K562 (cell line): ENCODE data around the gene PREX1. TPM values are rescaled to one million over a fixed set of nuclear protein-coding genes. Genes with fewer than 3 reads are reported as not detected.

Experiments
- ATAC-seq: fragments of 200-7000 bp; cut with Tn5 transposase; 3 replicates; pipeline ENCODE4 v1.9.1; 2020; ENCODE audit warnings: moderate library complexity
- BruUV-seq: library from RNA; stranded (reverse); fragments of 400-500 nt; replicated peaks from 2 replicates; lab custom pipeline; 2021; lab: Mats Ljungman, UMichigan
- CTCF ChIA-PET: fragments of 300-600 bp; formaldehyde crosslinking; extraction: SDS; loops from one replicate; lab custom pipeline; 2021; ENCODE audit warnings: low intra/inter-chr PET ratio; lab: Yijun Ruan, JAX
- POLR2A ChIA-PET: fragments of 300-600, 350-650 bp; sonication (Branson Sonifier 250); formaldehyde crosslinking; extraction: SDS; loops from one replicate; lab custom pipeline; 2021; ENCODE audit warnings: antibody characterized with exemption, inconsistent platforms; lab: Yijun Ruan, JAX
- DNase-seq, 4 experiments: peaks; one replicate each; pipeline versions ENCODE4 v3.0.0 to v3.0.0-alpha.2; 2011 to 2018; ENCODE audit warnings: low spot score in 3 of 4, mixed read lengths in 3 of 4; ENCODE audit errors: extremely low read depth in 1 of 4
- FAIRE-seq: peaks from 2 replicates; lab custom pipeline; 2011; peaks lifted over from hg19 to GRCh38; lab: Jason Lieb, UNC
- H2AFZ ChIP-seq: 2 replicates; pipeline ENCODE4 v1.6.0; 2011; ENCODE audit warnings: low read depth, low read length, control low read depth, inconsistent platforms
- H3K27ac ChIP-seq: fragments of 200-600 bp; 3 replicates; pipeline ENCODE4 v1.8.0; 2011; ENCODE audit warnings: low read depth, mild to moderate bottlenecking, control low read depth, inconsistent platforms, low read length, moderate library complexity, mixed read lengths; ENCODE audit errors: extremely low read depth
- H3K27me3 ChIP-seq, 2 experiments: fragments of 300-600 bp in 1 of 2; 2 replicates in 1 of 2; 3 replicates in 1 of 2; pipeline versions ENCODE4 v1.6.0 to v1.8.0; 2011; ENCODE audit warnings: inconsistent platforms in 2 of 2, low read length in 2 of 2, mild to moderate bottlenecking in 1 of 2, mixed read lengths in 1 of 2, moderate library complexity in 1 of 2; ENCODE audit not compliant: control insufficient read depth in 2 of 2, insufficient read depth in 2 of 2
- H3K36me3 ChIP-seq: fragments of 300-600 bp; 3 replicates; pipeline ENCODE4 v1.8.0; 2011; ENCODE audit warnings: mild to moderate bottlenecking, low read length, inconsistent platforms; ENCODE audit not compliant: control insufficient read depth, insufficient read depth
- H3K4me1 ChIP-seq, 2 experiments: fragments of 200-600 bp in 1 of 2; replicated peaks in 1 of 2; 2 replicates in 1 of 2; 3 replicates in 1 of 2; pipeline versions ENCODE4 v1.5.1 to v1.8.0; 2011; ENCODE audit warnings: inconsistent platforms in 2 of 2, low read length in 2 of 2, mild to moderate bottlenecking in 1 of 2, mixed read lengths in 1 of 2, moderate library complexity in 1 of 2; ENCODE audit not compliant: control insufficient read depth in 2 of 2, insufficient read depth in 2 of 2
- H3K4me2 ChIP-seq: 2 replicates; pipeline ENCODE4 v1.6.1; 2011; ENCODE audit warnings: low read length, control low read depth, inconsistent platforms, mixed read lengths; ENCODE audit not compliant: insufficient read depth
- H3K4me3 ChIP-seq: fragments of 200-600 bp; sonication (generic), shearing (Covaris generic); 2 replicates; pipeline ENCODE4 v1.5.1; 2016; ENCODE audit warnings: control low read depth, inconsistent platforms
- H3K79me2 ChIP-seq: fragments of 200-600 bp; 3 replicates; pipeline ENCODE4 v1.8.0; 2011; ENCODE audit warnings: low read length, inconsistent platforms; ENCODE audit not compliant: control insufficient read depth, insufficient read depth
- H3K9ac ChIP-seq, 2 experiments: 2 replicates each; pipeline versions ENCODE4 v1.6.0 to v1.6.1; 2011; ENCODE audit warnings: low read depth in 2 of 2, low read length in 2 of 2, control low read depth in 1 of 2, inconsistent platforms in 1 of 2, mild to moderate bottlenecking in 1 of 2, mixed read lengths in 1 of 2; ENCODE audit not compliant: insufficient read depth in 1 of 2
- H3K9me1 ChIP-seq: one replicate; pipeline ENCODE4 v1.6.0; 2011; ENCODE audit warnings: inconsistent platforms, mild to moderate bottlenecking, low read length, moderate library complexity; ENCODE audit not compliant: control insufficient read depth, insufficient read depth
- H3K9me3 ChIP-seq: replicated peaks from 2 replicates; pipeline ENCODE4 v1.5.1; 2011; ENCODE audit warnings: low read depth, low read length, inconsistent platforms; ENCODE audit not compliant: control insufficient read depth, insufficient read depth
- H4K20me1 ChIP-seq: replicated peaks from 2 replicates; pipeline ENCODE4 v1.6.1; 2011; ENCODE audit warnings: low read length, inconsistent platforms, mixed read lengths; ENCODE audit not compliant: control insufficient read depth, insufficient read depth
- CBFA2T2 ChIP-seq: fragments of 450-650 bp; conservative IDR thresholded peaks from 2 replicates; pipeline ENCODE4 v1.6.1; 2017; ENCODE audit warnings: mild to moderate bottlenecking
- FOSL1 ChIP-seq: fragments of 200-800 bp; sonication (Bioruptor generic); conservative IDR thresholded peaks from 2 replicates; pipeline ENCODE4 v1.6.1; 2016; ENCODE audit warnings: missing genetic modification characterization, missing compliant biosample characterization
- GATAD2A ChIP-seq: fragments of 450-650 bp; IDR thresholded peaks from 2 replicates; pipeline ENCODE4 v1.6.1; 2017
- RAD51 ChIP-seq: fragments of 450-650 bp; IDR thresholded peaks from 2 replicates; pipeline ENCODE4 v1.7.1; 2016; ENCODE audit warnings: low read depth, mild to moderate bottlenecking, borderline replicate concordance
- TOE1 ChIP-seq, 2 experiments: fragments of 450-650 bp in 1 of 2; sonication (generic) in 1 of 2; formaldehyde crosslinking in 1 of 2; IDR thresholded peaks; 2 replicates each; pipeline versions ENCODE4 v1.7.1 to v1.8.0; 2016 to 2022; ENCODE audit warnings: borderline replicate concordance in 2 of 2, mild to moderate bottlenecking in 2 of 2, antibody characterized with exemption in 1 of 2, inconsistent platforms in 1 of 2, low read depth in 1 of 2, missing genetic modification reagents in 1 of 2, moderate library complexity in 1 of 2
- ZBTB11 ChIP-seq, 3 experiments: fragments of 200-800 bp in 1 of 3; fragments of 250-450 bp in 1 of 3; fragments of 450-650 bp in 1 of 3; sonication (Bioruptor Pico) in 1 of 3; sonication (Bioruptor generic) in 1 of 3; formaldehyde crosslinking in 1 of 3; IDR thresholded peaks; 2 replicates each; pipeline versions ENCODE4 v1.6.1 to v1.8.0; 2016 to 2022; ENCODE audit warnings: mild to moderate bottlenecking in 2 of 3, missing genetic modification characterization in 2 of 3, missing compliant biosample characterization in 1 of 3, moderate library complexity in 1 of 3
- ZNF124 ChIP-seq: sonication (generic); formaldehyde crosslinking; IDR thresholded peaks from 2 replicates; pipeline ENCODE4 v1.8.1; 2022; ENCODE audit warnings: missing genetic modification reagents
- WGBS: fragments of 100-300 bp; shearing (Covaris generic); methylation state at CpG from one replicate; pipeline ENCODE4 v1.1.6; 2016; ENCODE audit warnings: low coverage, mixed read lengths; ENCODE audit not compliant: insufficient coverage; ENCODE audit errors: missing lambda C conversion rate; 5-methylcytosine and 5-hydroxymethylcytosine counted together
- in situ Hi-C: fragments of 300-500 bp; cut with MboI; formaldehyde crosslinking; loops from 4 replicates; pipeline ENCODE4 v1.15.0; 2018; ENCODE audit warnings: inconsistent platforms, mixed read lengths
- intact Hi-C: fragments of 100-400 bp; cut with micrococcal nuclease; formaldehyde crosslinking; loops from 2 replicates; pipeline ENCODE4 v1.14.2; 2022
- polyA plus RNA-seq, 8 experiments: library from polyadenylated mRNA; depleted of rRNA in 4 of 8; stranded (reverse) in 5 of 8; unstranded in 3 of 8; fragments of >200 nt; fragmentation: Nextera tagmentation in 2 of 8; fragmentation: Illumina TruSeq in 1 of 8; extraction: Ambion mirVana in 2 of 8; extraction: Trizol in 1 of 8; gene quantifications; 2 replicates each; pipeline versions ENCODE4 v1.2.1 to v1.2.3, GENCODE V29; 2011 to 2014; ENCODE audit warnings: inconsistent platforms in 1 of 8, missing spikeins in 1 of 8
- total RNA-seq, 7 experiments: library from RNA; depleted of rRNA in 6 of 7; stranded (reverse); fragments of >200 nt in 6 of 7; fragmentation: Illumina TruSeq in 2 of 7; extraction: Trizol in 2 of 7; gene quantifications; 2 replicates each; pipeline versions ENCODE4 v1.2.1 to v1.2.3, GENCODE V29; 2011 to 2021; ENCODE audit warnings: low replicate concordance in 1 of 7
- TF ChIP-seq, protein P1 (sequence below): sonication (generic); formaldehyde crosslinking; IDR thresholded peaks from 2 replicates; pipeline ENCODE4 v1.5.0; 2020; ENCODE audit warnings: missing genetic modification reagents
- TF ChIP-seq, protein P2 (sequence below): sonication (generic); formaldehyde crosslinking; IDR thresholded peaks from 2 replicates; pipeline ENCODE4 v1.9.0; 2022; ENCODE audit warnings: mild to moderate bottlenecking, missing genetic modification reagents
- TF ChIP-seq, protein P3 (sequence below): fragments of 450-650 bp; formaldehyde crosslinking; IDR thresholded peaks from 2 replicates; pipeline ENCODE4 v1.4.0; 2020; ENCODE audit warnings: mild to moderate bottlenecking, mixed read lengths
- TF ChIP-seq, protein P4 (sequence below): fragments of 450-650 bp; IDR thresholded peaks from 2 replicates; pipeline ENCODE4 v1.6.1; 2016; ENCODE audit warnings: missing biosample characterization, missing genetic modification characterization

Gene PREX1
- total and polyA plus RNA-seq, 9 of the 15 experiments (the other 6 are each of a cell fraction or from before 2014, with no cell fraction given), result 0.37 to 10.4 (median 4.8) TPM

DNA sequence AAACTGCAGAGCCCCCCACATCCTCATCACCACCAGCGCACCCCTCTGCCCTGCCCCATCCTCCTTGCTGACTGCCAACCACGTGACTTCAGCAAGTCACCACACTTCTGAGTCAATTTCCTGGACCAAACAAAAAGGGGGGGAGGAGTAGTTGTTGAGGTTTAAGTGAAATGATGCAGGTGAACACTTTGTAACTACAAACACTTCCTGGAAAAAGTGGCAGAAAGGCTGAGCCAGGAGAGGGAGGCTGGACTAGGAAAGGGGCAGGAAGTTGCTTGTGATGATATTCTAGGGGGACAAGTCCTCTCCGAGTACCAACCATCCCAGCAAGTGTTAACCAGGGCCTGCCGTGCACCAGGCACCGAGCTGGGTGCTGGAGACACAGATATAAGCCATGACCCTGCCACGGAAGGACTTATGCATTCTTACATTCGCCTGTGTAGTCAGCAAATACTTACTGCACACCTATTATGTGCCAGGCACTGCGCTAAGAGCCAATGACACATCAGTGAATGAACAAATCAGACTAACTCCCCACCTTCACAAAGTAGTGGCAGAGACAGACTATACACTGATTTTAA lies 67.3 kb downstream of the PREX1 start:
- in situ Hi-C loops (no loop called here), intact Hi-C loops (no loop called here)
- Histone ChIP-seq H3K36me3 (no peaks in the 10 kb centered on the region), H3K9me1 (no peaks in the 10 kb centered on the region), H4K20me1 (no peaks in the 10 kb centered on the region), H3K79me2 (no peaks in the 10 kb centered on the region), H3K27ac (no peak overlapping the region), H3K4me1 (no peaks in the 10 kb centered on the region), H3K9me3 (no peaks in the 10 kb centered on the region), H3K4me3 (no peak overlapping the region), H3K27me3 (peaks cover 0 to 2% of the 10 kb centered on the region in 2 experiments; a peak in 1 of 5 replicates), H3K4me2 (no peak overlapping the region), H3K9ac (no peak overlapping the region), H2AFZ (no peak overlapping the region)
- WGBS, result 11% methylated on average over 8 of the region's 8 CpGs
- FAIRE-seq (no peak), DNase-seq (no peak), ATAC-seq (no peak)
- CTCF ChIA-PET, result no interaction called here
- TF ChIP-seq, protein P1, sequence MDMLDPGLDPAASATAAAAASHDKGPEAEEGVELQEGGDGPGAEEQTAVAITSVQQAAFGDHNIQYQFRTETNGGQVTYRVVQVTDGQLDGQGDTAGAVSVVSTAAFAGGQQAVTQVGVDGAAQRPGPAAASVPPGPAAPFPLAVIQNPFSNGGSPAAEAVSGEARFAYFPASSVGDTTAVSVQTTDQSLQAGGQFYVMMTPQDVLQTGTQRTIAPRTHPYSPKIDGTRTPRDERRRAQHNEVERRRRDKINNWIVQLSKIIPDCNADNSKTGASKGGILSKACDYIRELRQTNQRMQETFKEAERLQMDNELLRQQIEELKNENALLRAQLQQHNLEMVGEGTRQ, result peak; percentile 40; the same call in 1 of the 2 replicates
- TF ChIP-seq RAD51, result peak; percentile 75
- peak; percentile 78; the same call in 1 of the 2 replicates for TF ChIP-seq TOE1 (IDR thresholded peaks at IDR 0.05; ENCODE audit: borderline replicate concordance)
- TF ChIP-seq TOE1 (CRISPR knock-in tag; IDR thresholded peaks at IDR 0.05; ENCODE audit: borderline replicate concordance, low read depth), result no peak
- peak in 1 of 3 experiments; percentile 32; a peak in 1 of 6 replicates for TF ChIP-seq ZBTB11 (CRISPR knock-in tag; IDR thresholded peaks at IDR 0.05)
- TF ChIP-seq FOSL1 (tag), result peak; percentile 40; the same call in 1 of the 2 replicates
- no peak for TF ChIP-seq GATAD2A
- TF ChIP-seq ZNF124, result no peak
- TF ChIP-seq, protein P2, sequence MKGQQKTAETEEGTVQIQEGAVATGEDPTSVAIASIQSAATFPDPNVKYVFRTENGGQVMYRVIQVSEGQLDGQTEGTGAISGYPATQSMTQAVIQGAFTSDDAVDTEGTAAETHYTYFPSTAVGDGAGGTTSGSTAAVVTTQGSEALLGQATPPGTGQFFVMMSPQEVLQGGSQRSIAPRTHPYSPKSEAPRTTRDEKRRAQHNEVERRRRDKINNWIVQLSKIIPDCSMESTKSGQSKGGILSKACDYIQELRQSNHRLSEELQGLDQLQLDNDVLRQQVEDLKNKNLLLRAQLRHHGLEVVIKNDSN (CRISPR knock-in tag), result peak; percentile 55
- TF ChIP-seq, protein P3, sequence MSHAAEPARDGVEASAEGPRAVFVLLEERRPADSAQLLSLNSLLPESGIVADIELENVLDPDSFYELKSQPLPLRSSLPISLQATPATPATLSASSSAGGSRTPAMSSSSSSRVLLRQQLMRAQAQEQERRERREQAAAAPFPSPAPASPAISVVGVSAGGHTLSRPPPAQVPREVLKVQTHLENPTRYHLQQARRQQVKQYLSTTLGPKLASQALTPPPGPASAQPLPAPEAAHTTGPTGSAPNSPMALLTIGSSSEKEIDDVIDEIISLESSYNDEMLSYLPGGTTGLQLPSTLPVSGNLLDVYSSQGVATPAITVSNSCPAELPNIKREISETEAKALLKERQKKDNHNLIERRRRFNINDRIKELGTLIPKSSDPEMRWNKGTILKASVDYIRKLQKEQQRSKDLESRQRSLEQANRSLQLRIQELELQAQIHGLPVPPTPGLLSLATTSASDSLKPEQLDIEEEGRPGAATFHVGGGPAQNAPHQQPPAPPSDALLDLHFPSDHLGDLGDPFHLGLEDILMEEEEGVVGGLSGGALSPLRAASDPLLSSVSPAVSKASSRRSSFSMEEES (CRISPR knock-in tag), result peak; percentile 87
- TF ChIP-seq CBFA2T2, result peak; percentile 25
- TF ChIP-seq, protein P4, sequence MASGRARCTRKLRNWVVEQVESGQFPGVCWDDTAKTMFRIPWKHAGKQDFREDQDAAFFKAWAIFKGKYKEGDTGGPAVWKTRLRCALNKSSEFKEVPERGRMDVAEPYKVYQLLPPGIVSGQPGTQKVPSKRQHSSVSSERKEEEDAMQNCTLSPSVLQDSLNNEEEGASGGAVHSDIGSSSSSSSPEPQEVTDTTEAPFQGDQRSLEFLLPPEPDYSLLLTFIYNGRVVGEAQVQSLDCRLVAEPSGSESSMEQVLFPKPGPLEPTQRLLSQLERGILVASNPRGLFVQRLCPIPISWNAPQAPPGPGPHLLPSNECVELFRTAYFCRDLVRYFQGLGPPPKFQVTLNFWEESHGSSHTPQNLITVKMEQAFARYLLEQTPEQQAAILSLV, result no peak
- no TSS peak for BruUV-seq
- POLR2A ChIA-PET, result no interaction called here
